ENCODE measurements around the gene DOCK6. TPM values are rescaled to one million over a fixed set of nuclear protein-coding genes. Genes with fewer than 3 reads are reported as not detected.
A peak's percentile ranks its signal among the peaks of the same experiment; 100 is the strongest.

The DOCK6 gene
- total RNA-seq, 1 donor from 2014 or later, result 35.1 TPM

DNA sequence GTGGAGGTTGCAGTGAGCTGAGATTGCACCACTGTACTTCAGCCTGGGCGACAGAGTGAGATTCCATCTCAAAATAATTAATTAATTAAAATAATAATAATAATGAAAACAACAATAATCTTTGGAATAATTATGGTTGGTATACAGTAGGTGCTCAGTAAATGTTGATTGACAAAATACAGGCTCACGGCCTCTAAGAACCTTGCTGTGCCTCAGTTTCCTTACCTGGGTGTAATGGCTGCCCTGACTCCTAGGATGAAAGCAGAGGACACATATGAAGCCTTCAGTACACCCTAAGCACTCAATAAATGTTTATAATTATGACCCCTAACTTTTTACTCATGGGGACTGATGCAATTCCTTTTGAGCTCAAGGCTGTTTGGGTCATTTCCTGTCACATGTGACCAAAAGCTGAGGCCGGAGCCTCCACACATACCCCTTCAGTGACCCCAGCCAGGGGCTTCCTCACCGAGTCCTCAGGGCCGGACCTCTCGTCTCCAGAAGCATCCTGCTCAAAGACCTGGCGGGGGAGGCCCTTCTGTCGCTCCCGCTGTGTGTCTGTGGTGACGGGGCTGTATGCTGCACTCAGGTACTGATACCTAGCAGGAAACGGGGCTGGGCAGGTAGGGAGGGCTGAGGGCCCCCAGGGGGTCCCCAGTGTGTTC, 10.5 kb downstream of the DOCK6 start:
- intact Hi-C loops (cut with DNase I), result no loop called here
- no peak for DNase-seq (ENCODE audit: missing footprints)
- ATAC-seq, result no peak

DNA sequence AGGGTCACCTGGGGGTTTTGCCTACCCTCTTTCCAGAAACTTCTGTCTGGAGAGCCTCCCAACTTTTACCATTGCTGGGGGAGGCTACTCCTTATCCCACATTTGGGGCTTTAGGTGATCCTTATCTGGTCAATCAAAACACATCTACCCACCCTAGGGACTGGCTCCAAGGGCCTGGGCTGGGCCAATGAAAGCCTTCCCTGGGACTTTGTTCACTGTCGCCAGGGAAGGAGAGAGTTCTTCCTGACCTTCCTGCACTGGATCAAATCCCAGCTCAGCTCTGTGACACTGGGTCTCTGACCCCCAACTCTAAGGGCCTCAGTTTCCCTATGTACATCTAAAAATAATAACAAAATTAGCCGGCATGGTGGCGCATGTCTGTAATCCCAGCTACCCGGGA, 11.1 kb downstream of the DOCK6 start:
- intact Hi-C loops (cut with DNase I), result no loop called here
- DNase-seq (ENCODE audit: missing footprints) (no peak), ATAC-seq (no peak)

DNA sequence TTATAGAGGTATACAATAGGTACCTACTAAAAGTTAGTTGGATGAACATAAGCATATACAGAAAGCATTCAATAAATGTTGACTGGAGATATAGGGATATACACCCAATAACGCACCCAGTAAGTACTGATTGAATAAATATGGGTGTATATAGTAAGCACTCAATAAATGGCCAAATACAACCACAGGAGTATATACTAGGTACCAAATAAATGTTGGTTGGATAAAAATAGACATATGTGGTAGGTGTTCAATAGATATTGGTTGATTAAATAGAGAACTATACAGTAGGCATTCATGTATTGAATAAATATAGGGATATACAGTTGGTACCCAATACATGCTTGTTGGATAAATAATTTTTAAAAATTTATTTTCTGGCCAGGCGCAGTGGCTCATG, 13.5 kb downstream of the DOCK6 start:
- intact Hi-C loops (cut with DNase I), result no loop called here
- no peak for ATAC-seq
- DNase-seq (ENCODE audit: missing footprints), result no peak

DNA sequence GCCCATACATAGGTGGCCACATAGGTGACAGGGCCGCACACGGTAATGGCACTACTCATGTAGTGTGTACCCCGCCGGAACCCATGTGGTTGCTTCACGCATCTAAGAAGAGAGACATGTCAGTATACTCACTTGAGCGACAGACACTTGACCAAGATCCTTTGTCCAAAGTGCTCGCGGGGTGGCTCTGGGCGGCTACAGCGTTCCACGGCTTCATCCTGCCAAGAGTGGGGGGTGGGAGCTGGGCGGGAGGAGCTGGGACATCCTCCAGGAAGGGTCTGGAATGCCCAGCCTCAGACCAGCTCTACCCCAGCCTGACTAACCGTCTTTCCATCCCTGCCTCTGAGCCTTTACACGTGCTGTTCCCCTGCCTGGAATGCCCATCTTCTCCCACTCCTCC, 14.4 kb downstream of the DOCK6 start:
- ATAC-seq (no peak), DNase-seq (ENCODE audit: missing footprints) (no peak)
- intact Hi-C loops (cut with DNase I), result no loop called here

DNA sequence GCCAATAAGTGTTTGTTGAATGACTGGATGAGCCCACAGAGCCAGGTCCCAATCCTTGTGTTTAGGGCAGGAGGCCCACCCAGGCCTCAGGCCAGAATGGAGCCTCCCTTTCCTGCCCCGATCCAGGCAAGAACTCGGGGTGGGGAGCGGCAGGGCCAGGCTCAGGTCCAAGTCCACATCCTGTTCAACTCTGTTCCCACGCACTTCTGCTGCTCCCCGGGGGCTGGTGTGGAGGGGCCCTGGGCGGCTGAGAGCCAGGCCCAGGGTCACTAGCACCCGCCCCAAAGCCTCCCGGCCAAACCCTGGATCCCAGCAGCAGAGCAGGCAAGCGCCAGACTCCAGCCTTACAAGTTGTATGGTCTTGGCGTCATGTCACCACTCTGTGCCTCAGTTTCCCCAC, 14.9 kb downstream of the DOCK6 start:
- ATAC-seq, result peak; percentile 84
- intact Hi-C loops (cut with DNase I), result no loop called here

DNA sequence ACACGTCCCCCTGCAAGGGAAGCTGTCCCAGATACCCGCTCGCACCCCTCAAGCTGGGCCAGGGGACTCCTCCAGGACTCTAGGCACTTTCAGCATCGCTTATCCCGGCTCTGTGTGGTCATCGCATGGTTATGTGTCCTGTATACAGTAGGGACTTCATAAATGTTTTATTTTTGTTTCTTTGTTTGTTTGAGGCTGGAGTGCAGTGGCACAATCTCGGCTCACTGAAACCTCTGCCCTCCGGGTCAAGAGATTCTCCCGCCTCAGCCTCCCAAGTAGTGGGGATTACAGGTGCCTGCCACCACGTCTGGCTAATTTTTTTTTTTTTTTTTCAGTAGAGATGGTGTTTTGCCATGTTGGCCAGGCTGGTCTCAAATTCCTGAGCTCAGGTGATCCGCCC, 15.4 kb downstream of the DOCK6 start:
- DNase-seq (ENCODE audit: missing footprints) (no peak), ATAC-seq (no peak)
- intact Hi-C loops (cut with DNase I), result no loop called here

More for the DNA sequence above, 14.9 kb downstream of the DOCK6 start:
- peak; percentile 87 for DNase-seq (ENCODE audit: missing footprints)

DNA sequence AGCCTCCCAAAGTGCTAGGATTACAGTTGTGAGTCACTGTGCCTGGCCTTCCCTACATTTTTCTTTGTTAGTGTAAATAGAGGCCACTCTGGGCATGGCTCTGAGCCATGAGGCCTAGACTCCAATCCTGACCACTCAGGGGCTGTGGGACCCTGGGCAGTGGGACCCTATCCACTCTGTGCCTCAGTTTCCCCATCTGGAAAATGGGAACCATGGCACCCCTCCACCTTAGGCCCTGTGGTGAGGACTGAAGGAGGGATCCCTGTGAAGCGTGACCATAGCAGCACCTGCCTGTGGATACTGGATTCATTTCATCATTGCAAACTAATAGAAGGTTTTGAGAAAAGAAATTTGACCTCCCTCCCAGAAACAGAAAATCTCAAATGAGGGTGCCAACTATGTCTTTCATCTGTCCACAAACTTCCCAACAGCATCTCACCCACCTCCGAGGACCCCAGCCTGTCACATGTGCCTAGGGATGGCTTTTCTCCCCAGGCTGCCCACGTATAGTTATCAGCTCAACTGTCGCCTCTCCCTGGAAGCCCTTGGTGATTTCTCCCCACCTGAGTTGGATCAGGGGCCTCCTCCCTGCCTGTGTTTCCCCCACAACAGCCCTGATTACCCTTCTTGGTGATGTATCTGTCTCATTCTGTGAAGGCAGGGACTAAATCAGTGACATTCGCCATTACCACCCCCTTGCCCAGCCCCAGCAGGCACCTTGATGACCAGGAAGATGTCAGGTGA, 17.3 kb downstream of the DOCK6 start:
- intact Hi-C loops (cut with DNase I), result no loop called here
- DNase-seq (ENCODE audit: missing footprints) (no peak), ATAC-seq (no peak)

DNA sequence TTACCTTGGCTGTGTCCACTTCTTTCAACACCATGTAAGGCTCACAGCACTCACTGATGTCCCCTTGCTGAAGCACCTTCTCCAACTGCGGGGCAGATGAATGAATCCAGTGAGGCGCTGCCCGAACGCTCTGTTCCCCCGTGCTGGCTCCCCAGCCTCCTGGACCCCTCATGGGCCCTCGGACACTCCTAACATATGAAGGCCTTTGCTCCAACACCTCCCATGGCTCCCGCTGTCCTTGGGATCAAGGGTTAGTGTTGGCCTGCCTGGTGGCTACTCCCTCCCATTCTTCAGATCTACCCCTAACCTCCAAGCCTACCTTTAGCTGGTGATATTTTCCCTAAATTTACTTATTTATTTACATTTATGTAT, 18.5 kb downstream of the DOCK6 start:
- DNase-seq (ENCODE audit: missing footprints) (no peak), ATAC-seq (no peak)
- intact Hi-C loops (cut with DNase I), result loop anchor here (2.0 kb wide), 1 partner anchor 43 kb away; no protein-coding TSS in a partner anchor

DNA sequence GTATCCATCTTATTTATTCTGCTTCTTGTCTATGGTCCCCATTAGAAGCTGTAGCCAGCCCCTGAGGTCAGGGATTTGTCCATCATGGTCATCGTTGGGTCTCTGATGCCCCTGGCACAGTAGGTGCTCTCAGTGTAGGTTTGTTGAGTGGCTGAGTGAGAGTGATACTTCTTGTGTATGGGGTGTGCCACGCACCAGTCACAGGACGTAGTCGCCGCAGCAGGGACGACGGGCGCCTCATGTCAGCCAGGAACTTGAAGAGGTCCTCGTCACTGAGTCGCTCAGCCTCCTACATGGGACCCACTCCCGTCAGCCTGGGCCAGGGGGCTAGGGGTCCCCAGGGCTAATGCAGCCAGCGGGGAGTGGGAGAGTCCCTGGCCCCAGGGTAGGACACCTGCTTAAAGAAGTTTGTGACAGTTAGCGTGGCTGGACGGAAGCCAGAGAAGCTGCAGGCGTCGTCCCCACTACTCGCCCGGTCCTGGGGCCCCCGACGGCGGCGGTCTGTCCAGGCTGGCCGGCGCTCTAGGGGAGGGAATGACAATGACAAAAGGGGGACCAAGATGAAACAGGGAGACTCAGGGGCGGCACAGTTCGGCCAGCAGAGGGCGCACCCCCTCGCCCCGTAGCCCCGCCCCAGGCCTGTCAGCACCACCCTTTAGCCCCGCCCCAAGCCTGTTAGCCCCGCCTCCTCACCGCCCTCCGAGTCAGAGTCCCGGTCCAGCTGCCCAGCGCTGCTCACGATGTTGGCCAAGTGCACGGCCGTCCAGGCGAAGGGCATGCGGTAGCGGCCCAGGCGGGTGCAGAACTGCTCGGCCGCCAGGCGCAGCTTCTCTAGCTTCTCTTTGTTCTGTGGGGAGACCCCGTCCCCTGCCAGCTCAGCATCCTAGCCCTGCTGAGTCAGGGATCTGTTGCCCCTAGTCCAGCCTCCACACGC, 19.2 kb downstream of the DOCK6 start:
- intact Hi-C loops (cut with DNase I), result loop anchor here (2.0 kb wide), 1 partner anchor 44 kb away; no protein-coding TSS in a partner anchor
- peak; percentile 97 for DNase-seq (ENCODE audit: missing footprints)
- peak; percentile 87 for ATAC-seq

DNA sequence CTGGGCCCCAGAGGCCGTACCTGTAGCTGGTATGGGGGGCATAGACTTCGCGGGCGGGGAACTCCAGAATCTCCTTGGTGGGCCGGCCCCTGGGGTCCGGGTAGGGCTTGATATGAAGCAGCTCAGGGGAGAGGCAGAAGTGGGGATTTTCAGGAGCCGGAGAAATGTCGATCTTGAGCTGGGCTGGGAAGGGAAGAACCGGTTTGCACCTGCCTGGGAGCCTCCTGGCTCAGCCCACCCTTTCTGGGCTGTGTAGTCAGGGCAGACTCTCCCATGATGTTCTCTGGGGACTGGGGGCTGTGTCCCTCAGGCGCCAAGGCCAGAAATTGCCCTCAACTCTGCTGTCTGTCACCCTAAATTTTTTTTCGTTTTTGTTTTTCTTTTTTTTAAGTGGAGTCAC, 20.3 kb downstream of the DOCK6 start:
- DNase-seq (ENCODE audit: missing footprints) (no peak), ATAC-seq (no peak)
- intact Hi-C loops (cut with DNase I), result loop anchor here (2.0 kb wide), 1 partner anchor 45 kb away; no protein-coding TSS in a partner anchor

DNA sequence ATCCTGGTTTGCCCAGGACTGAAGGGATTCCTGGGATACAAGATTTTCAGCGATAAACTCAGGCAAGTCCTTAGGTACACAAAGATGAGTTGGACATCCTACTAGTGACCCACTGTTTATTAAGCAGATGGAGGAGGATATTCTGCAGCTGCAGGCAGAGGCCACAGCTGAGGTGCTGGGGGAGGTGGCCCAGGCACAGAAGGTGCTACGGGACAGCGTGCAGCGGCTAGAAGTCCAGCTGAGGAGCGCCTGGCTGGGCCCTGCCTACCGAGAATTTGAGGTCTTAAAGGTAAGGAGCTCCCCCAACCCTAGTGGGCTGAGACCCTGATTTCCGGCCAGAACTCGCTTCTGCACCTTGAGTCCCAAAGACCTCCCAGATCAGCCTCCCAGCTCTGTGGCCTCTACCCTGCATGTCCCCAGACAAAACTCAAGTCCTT, 22.3 kb downstream of the DOCK6 start:
- ATAC-seq, result no peak
- DNase-seq (ENCODE audit: missing footprints), result peak; percentile 15
- intact Hi-C loops (cut with DNase I), result no loop called here

DNA sequence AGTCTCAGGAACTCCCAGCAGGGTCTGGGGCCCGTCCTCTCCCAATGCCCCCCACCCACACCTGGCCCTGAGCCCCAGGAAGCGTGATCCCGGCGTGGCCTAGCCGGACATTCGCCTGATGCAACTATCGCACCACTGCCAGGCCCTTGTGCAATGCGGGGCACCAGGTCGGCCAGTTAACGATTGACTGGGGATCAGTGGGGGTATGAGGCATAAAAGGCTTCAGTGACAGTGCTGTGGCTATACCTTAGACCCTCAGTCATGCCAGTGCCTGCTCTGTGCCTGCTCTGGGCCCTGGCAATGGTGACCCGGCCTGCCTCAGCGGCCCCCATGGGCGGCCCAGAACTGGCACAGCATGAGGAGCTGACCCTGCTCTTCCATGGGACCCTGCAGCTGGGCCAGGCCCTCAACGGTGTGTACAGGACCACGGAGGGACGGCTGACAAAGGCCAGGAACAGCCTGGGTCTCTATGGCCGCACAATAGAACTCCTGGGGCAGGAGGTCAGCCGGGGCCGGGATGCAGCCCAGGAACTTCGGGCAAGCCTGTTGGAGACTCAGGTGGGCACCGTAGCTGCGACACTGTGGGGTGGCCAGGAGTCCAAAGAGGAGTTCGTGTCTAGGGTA, 22.8 kb downstream of the DOCK6 start, which contains the start of gene ANGPTL8:
ANGPTL8 (plus strand) TSS at position 243 of the 624 bp plus-strand sequence; CDS start at position 262, 19 bp downstream.
- ATAC-seq, result no peak
- DNase-seq (ENCODE audit: missing footprints), result no peak
- intact Hi-C loops (cut with DNase I), result no loop called here

DNA sequence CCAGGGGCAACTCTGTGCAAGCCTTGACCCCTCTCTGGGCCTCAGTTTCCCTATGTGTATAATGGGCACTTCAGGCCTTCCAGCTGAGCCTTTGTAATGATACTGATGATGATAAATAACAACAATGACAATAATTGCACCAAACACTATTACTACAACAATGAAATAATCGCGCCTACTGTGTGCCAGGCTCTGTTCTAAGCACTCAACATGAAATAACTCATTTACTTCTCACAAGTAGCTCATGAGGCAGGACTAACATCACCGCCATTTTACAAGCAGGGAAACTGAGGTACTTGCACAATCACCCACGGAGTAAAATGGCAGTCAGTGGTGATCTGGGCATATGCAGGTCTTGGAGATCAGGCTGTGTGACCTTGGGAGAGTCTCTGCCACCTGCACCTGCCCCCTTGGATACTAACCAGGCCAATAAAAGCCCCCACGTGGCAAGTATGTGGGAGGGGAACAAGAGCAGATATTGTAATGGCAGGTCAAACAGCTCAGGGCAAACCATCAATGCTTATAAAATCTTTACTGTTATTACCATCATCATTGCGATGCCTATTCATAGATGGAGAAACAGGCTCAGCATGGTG, 23.4 kb downstream of the DOCK6 start:
- intact Hi-C loops (cut with DNase I), result no loop called here
- no peak for DNase-seq (ENCODE audit: missing footprints)
- ATAC-seq, result no peak

DNA sequence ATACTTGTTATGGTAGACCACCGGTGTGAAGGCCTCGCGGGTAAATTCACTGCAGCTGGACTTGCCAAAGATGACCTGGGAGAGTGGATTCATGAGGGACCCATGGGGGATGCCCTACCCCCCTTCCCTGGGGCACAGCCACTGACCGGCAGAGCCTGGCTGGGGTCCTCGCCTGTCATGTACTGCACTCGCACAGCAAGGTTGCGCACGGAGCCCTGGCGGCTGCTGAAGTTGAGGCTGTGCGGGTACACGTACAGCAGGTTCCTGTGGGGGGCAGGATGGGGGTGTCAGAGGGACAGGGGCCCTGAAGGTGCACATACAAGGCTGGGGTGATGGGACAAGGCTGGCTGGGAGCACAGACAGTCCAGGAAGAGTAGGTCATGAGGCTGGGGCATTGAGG, 24.3 kb downstream of the DOCK6 start:
- ATAC-seq (no peak), DNase-seq (ENCODE audit: missing footprints) (no peak)
- intact Hi-C loops (cut with DNase I), result no loop called here

DNA sequence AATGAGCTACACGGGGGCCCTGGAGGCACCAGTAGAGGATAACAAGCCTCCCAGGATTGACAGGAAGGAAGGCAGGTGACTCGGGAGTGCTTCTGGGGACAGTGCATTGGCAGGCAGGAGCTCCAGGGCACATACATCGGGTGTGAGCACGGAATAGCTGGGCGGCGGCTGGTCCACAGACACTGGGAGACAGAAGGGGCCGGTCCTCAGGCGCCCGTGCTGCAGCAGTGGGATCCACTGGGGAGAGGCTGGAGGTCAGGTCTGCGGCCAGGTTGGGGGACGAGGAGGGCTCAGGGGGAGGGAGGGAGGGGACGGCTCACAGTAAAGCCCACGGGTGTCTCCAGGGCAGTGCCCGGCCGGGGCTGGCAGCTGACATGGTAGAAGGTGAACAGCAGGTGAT, 25.0 kb downstream of the DOCK6 start:
- ATAC-seq (no peak), DNase-seq (ENCODE audit: missing footprints) (no peak)
- intact Hi-C loops (cut with DNase I), result no loop called here

DNA sequence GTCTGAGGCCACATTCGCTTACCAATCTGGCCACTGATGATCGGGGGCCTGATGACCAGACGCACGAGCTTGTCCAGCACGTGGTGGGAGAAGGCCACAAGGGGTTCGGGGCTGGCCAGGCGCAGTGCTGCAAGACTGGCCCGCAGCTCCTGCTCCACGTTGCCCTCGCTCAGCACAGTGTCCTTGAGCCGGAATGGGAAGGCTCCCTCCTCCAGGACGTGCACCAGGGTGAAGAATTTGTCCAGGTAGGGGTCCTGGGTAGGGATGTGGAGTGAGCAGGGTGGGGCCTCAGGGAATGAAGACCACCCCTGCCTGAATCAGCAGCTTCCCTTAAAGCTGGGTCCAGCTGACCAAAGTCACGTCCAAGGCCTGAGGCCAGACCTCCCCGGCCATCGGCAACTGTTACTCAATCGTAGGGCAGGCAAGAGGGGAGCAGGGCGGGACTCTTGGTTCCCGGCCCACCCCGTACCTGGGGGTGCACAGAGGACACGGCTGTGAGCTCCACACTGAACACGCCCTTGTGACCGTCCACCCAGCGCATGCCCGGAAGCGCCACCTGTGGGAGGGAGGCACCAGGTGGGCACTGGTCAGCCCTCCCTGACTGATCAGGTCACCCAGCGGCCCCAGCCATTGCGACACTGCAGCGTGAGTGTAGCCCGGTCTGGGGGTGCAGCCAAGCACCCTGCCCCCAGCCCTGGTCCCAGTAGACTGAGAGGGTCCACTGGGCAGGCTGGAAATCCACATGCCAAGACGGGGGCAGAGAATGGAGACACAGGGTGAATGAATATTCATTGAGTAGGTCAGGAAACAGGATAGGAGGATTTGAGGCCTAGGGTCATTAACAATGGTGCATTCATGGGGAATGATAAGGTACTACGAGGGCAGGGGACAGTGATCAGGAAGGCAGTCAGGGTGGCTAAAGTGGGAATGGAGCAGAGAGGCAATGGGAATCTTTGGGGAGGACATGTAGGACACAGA, 25.7 kb downstream of the DOCK6 start:
- intact Hi-C loops (cut with DNase I), result no loop called here
- DNase-seq (ENCODE audit: missing footprints) (peak; percentile 46), ATAC-seq (no peak)

DNA sequence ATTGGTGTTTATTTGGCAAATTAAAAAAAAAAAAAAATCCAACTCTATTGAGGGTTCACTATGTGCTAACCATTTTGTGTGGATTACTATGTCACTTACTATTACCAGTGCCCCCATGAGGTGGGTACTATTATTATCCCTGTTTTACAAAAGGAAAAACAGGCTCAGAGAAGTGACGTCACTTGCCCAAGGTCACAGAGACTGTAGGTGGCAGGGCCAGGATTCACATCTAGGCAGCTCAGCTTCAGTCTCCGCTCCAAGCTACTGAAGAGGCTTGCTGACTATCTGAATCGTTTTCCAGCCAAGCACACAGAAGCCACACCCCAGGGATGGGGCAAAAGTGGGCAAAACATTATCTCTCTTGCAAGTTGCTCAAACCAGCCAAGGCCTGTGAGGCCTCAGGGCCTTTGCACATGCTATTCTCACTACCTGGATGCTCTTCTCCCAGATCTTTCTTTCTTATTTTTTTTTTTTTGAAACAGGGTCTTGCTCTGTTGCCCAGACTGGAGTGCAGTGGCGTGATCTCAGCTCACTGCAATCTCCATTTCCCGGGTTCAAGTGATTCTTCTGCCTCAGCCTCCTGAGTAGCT, 27.7 kb downstream of the DOCK6 start:
- ATAC-seq, result no peak
- intact Hi-C loops (cut with DNase I), result no loop called here
- peak; percentile 50 for DNase-seq (ENCODE audit: missing footprints)
